GM13977 (cell line): ENCODE results near the gene SULT1C3.

Experiments used
- DNase-seq: peaks from one replicate; pipeline ENCODE4 v3.0.0; 2012; ENCODE audit warnings: low spot score
- in situ Hi-C: fragments of 300-500 bp; cut with MboI; formaldehyde crosslinking; loops from one replicate; pipeline ENCODE4 v1.12.0; 2022; ENCODE audit warnings: low sequenced_read_pairs, low pct_unique_long_range_greater_than_20kb, mixed read lengths, inconsistent platforms; ENCODE audit not compliant: unreplicated experiment
- TF ChIP-seq, protein P1 (sequence below): IDR thresholded peaks from 2 replicates; pipeline ENCODE4 v1.5.1; 2012; ENCODE audit warnings: mild to moderate bottlenecking, control low read depth; ENCODE audit not compliant: insufficient read depth; ENCODE audit errors: extremely low read depth, missing control alignments

Gene SULT1C3

DNA sequence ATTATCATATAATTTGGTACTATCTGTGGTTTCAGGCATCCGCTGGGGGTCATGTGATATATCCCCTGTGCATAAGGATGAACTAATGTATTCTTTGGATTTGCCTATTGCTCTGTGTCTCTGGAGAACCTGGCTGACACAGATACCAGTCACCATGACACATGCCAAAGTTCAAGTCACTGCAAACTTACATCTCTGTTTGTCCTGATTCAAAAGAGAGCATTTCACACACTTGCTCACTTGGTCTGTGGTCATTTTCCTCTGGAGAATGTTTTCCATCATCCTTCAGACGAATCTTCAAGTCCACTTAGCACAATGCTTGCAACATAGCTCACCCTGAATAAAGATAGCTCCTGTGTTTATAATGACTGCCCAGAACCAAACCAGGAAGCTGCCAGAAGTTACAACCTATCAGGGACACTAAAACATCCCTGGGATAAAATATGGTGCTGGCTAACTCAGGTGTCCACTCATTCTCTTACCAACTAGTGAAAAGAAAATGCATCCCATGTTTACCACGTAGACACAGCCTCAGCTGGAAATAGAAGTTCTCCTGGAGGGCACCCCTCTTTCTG lies 18.1 kb downstream of the SULT1C3 start:
- in situ Hi-C loops = no loop called here
- no peak for DNase-seq
- TF ChIP-seq, protein P1, sequence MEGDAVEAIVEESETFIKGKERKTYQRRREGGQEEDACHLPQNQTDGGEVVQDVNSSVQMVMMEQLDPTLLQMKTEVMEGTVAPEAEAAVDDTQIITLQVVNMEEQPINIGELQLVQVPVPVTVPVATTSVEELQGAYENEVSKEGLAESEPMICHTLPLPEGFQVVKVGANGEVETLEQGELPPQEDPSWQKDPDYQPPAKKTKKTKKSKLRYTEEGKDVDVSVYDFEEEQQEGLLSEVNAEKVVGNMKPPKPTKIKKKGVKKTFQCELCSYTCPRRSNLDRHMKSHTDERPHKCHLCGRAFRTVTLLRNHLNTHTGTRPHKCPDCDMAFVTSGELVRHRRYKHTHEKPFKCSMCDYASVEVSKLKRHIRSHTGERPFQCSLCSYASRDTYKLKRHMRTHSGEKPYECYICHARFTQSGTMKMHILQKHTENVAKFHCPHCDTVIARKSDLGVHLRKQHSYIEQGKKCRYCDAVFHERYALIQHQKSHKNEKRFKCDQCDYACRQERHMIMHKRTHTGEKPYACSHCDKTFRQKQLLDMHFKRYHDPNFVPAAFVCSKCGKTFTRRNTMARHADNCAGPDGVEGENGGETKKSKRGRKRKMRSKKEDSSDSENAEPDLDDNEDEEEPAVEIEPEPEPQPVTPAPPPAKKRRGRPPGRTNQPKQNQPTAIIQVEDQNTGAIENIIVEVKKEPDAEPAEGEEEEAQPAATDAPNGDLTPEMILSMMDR = no peak

DNA sequence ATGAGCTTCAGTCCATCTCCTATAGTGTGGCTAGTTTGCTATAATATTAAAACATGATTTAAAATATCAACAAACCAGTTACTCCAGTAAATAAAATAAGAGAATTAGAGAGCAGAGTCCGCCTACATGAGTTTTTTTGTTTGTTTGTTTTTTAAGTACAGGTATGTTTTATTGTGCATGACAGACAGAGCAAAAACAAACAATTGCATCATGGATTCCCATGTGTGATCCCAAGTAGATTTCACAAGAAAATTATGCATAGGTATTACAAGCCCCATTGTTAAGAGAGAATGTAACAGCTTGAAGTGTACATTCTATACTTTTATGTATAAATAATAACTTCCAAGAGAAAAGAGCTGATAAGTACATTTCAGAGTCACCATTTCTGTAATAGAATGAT lies 21.0 kb downstream of the SULT1C3 start:
- in situ Hi-C loops = no loop called here
- DNase-seq = no peak

DNA sequence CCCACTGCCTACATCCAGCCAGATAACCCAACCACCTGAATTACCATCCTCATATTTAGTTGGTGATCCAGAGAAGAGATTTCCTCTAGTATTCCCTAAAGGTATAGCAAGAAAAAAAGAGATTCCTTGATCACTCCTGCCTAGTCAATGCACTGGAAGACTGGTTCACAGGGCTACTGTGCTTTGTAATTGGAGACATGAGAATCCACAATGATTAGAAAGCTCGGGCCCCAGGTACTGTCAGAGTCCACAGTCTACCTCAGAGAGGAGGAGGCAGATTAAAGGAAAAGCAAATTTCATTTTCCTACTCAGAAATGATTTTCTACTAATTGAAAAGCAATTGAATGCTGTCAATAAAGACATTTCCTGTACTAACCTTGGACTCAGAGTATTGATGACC lies 22.3 kb downstream of the SULT1C3 start:
- in situ Hi-C loops = no loop called here
- no peak for DNase-seq
- TF ChIP-seq, protein P1 = no peak

More for the DNA sequence above, 21.0 kb downstream of the SULT1C3 start:
- TF ChIP-seq, protein P1 = no peak

DNA sequence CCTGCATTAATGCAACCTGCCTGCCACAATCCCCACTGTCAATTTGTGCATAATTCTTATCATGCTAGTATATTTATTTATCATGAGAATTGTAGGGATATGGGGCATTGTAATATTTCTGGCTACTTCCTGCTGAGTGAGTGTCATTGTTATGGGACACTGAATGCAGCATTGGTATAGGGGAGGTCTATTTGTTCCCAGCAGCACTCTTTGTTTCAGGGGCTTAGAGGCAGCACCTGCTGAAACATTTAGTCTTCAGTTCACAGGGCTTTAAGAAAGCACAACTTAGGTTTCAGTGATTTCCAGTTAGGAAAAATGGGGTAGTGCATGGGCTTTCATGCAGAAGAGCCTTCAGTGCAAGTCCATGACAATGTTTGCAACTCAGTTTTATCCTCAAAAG lies 23.6 kb downstream of the SULT1C3 start:
- in situ Hi-C loops = no loop called here
- DNase-seq = no peak
- TF ChIP-seq, protein P1 = no peak

- DNase-seq = no peak
- TF ChIP-seq, protein P1 = no peak
- in situ Hi-C loops = no loop called here
Observed at GRCh38 chr2:108266218-108266617, 26.4 kb downstream of the SULT1C3 start.

DNA sequence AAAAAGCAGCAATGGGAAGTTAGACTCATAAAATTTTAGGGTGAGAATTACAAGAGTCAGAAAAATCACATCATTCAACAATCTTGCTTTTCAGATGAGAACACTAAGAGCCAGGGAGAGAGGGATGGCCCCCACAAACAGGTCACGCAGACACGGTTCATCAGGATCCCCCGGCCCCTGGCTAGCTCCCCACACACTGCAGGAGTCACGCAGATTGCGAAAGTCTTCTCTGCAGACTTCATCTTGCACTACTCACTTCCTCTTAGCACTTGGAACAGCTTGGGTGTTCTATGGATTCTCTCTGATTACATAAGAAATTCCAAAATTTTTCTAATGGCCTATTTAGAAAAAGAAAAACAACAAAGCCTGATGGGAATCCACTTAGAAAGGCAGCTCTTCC lies 27.3 kb downstream of the SULT1C3 start:
- TF ChIP-seq, protein P1 = no peak
- no peak for DNase-seq
- in situ Hi-C loops = no loop called here

GRCh38 chr2:108268001-108268400 lies 28.2 kb downstream of the SULT1C3 start:
- DNase-seq = no peak
- TF ChIP-seq, protein P1 = no peak
- in situ Hi-C loops = no loop called here
